ENCODE measurements around the gene IL12RB2.

The IL12RB2 gene

DNA sequence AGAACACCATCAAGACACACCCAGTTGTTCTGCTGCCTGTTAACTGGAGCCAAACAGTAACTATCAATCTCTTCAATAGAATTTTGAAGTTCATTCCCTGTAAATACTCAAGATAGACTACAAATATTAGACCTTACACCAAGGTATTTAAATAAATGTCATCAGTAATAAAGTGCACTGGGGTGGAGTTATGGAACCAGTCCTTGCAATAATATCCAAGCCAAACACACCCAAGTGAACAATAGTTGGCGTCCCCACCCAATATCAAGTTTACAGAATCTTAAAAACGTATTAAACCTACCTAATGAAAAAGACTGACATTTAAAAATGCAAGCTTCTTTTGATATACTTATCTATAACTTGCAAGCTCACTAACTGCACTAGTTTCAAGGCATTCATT, 119.8 kb downstream of the IL12RB2 start:
- H3F3A ChIP-seq (ENCODE audit: insufficient read depth, low read length), result peaks cover 22% of the 10 kb centered on the region
- H3K4me3 ChIP-seq (ENCODE audit: low read length), result peak overlapping the region; percentile 98
- peak overlapping the region; percentile 95; the same call in 1 of the 2 replicates for H3K9ac ChIP-seq (ENCODE audit: low read length)
- peaks cover 28% of the 10 kb centered on the region for H3K4me1 ChIP-seq (ENCODE audit: low read length)
- peaks cover 18% of the 10 kb centered on the region for H3K36me3 ChIP-seq (replicated peaks; ENCODE audit: insufficient read depth, low read length)
- no peak for DNase-seq
- H3K9me3 ChIP-seq (replicated peaks; ENCODE audit: insufficient read depth, low read length), result no peaks in the 10 kb centered on the region
- TF ChIP-seq, protein P1, sequence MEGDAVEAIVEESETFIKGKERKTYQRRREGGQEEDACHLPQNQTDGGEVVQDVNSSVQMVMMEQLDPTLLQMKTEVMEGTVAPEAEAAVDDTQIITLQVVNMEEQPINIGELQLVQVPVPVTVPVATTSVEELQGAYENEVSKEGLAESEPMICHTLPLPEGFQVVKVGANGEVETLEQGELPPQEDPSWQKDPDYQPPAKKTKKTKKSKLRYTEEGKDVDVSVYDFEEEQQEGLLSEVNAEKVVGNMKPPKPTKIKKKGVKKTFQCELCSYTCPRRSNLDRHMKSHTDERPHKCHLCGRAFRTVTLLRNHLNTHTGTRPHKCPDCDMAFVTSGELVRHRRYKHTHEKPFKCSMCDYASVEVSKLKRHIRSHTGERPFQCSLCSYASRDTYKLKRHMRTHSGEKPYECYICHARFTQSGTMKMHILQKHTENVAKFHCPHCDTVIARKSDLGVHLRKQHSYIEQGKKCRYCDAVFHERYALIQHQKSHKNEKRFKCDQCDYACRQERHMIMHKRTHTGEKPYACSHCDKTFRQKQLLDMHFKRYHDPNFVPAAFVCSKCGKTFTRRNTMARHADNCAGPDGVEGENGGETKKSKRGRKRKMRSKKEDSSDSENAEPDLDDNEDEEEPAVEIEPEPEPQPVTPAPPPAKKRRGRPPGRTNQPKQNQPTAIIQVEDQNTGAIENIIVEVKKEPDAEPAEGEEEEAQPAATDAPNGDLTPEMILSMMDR (IDR thresholded peaks at IDR 0.05; ENCODE audit: low read length), result no peak
- no peak for TF ChIP-seq EZH2phosphoT487 (IDR thresholded peaks at IDR 0.05; ENCODE audit: low read length)
- no peak for TF ChIP-seq EZH2 (optimal IDR thresholded peaks at IDR 0.05; ENCODE audit: low read depth, low read length)
- H2AFZ ChIP-seq (ENCODE audit: low read length), result no peak overlapping the region
- H3K79me2 ChIP-seq (ENCODE audit: low read length), result peaks cover 86% of the 10 kb centered on the region
- peak overlapping the region; percentile 79 for H3K4me2 ChIP-seq (ENCODE audit: low read depth, low read length)
- no peak overlapping the region for H3K27ac ChIP-seq (ENCODE audit: low read length)
- H3K9me2 ChIP-seq (replicated peaks; ENCODE audit: insufficient read depth, low read length), result no peaks in the 10 kb centered on the region
- H4K20me1 ChIP-seq (ENCODE audit: insufficient read depth, low read length), result peaks cover 61% of the 10 kb centered on the region
- no peaks in the 10 kb centered on the region for H3K27me3 ChIP-seq (replicated peaks; ENCODE audit: insufficient read depth, low read length)

DNA sequence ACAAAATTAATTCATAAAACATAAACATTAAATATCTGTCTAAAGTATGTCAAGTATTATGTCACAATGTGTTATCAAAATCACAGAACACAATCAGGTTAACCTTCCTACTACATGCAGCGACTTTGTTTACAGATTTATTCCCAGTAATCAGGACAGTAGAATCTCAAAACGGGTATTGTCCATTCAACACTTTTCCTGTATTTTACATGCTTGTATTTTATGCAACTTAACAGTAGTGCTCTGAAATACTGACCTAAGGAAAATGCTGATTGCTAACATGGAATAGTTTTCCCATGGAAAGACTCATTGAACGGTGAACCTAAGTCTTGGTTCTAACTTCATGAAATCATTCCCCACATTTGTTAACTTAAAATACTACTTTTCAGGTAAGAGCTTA, 120.3 kb downstream of the IL12RB2 start:
- Histone ChIP-seq H3K4me1 (ENCODE audit: low read length) (peaks cover 28% of the 10 kb centered on the region), H3K9ac (ENCODE audit: low read length) (peak overlapping the region; percentile 95), H3K9me3 (replicated peaks; ENCODE audit: insufficient read depth, low read length) (no peaks in the 10 kb centered on the region), H3K9me2 (replicated peaks; ENCODE audit: insufficient read depth, low read length) (no peaks in the 10 kb centered on the region), H4K20me1 (ENCODE audit: insufficient read depth, low read length) (peaks cover 60% of the 10 kb centered on the region), H3F3A (ENCODE audit: insufficient read depth, low read length) (peaks cover 22% of the 10 kb centered on the region), H3K4me2 (ENCODE audit: low read depth, low read length) (peak overlapping the region; percentile 79), H3K36me3 (replicated peaks; ENCODE audit: insufficient read depth, low read length) (peaks cover 18% of the 10 kb centered on the region), H2AFZ (ENCODE audit: low read length) (no peak overlapping the region), H3K79me2 (ENCODE audit: low read length) (peaks cover 81% of the 10 kb centered on the region), H3K27ac (ENCODE audit: low read length) (no peak overlapping the region), H3K27me3 (replicated peaks; ENCODE audit: insufficient read depth, low read length) (no peaks in the 10 kb centered on the region), H3K4me3 (ENCODE audit: low read length) (peak overlapping the region; percentile 98)
- TF ChIP-seq, protein P1 (IDR thresholded peaks at IDR 0.05; ENCODE audit: low read length), result no peak
- no peak for TF ChIP-seq EZH2 (optimal IDR thresholded peaks at IDR 0.05; ENCODE audit: low read depth, low read length)
- no peak for TF ChIP-seq EZH2phosphoT487 (IDR thresholded peaks at IDR 0.05; ENCODE audit: low read length)
- DNase-seq, result no peak

DNA sequence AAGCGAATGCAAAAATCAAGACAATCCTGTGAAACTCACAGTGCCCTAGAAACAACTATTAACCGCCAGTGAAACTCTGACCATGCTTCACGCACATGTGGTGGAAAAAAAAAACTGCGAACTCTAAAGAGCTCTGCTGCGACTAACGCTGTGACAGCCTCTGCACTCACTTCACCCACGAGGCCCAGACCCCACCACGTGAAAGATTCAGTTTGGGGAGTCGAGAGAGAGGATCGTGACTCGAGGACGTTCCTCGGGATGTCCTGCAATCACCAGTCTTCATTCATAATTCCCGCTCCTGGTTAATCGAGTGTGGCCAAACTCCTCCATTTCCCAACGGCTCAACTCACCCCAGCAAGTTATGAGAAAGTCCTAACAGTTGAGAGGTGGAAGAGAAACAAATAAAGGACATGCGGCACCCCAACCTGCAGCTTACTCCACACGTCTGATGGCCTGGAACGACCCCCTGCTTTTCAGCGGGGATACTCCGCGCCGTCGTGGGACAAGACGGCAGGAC, 121.4 kb downstream of the IL12RB2 start:
- Histone ChIP-seq H3K36me3 (replicated peaks; ENCODE audit: insufficient read depth, low read length) (peaks cover 12% of the 10 kb centered on the region), H3F3A (ENCODE audit: insufficient read depth, low read length) (peaks cover 22% of the 10 kb centered on the region), H3K4me2 (ENCODE audit: low read depth, low read length) (peak overlapping the region; percentile 79), H3K79me2 (ENCODE audit: low read length) (peaks cover 70% of the 10 kb centered on the region), H3K27me3 (replicated peaks; ENCODE audit: insufficient read depth, low read length) (no peaks in the 10 kb centered on the region), H3K9me2 (replicated peaks; ENCODE audit: insufficient read depth, low read length) (no peaks in the 10 kb centered on the region), H2AFZ (ENCODE audit: low read length) (no peak overlapping the region), H4K20me1 (ENCODE audit: insufficient read depth, low read length) (peaks cover 49% of the 10 kb centered on the region), H3K4me3 (ENCODE audit: low read length) (peak overlapping the region; percentile 98), H3K9me3 (replicated peaks; ENCODE audit: insufficient read depth, low read length) (no peaks in the 10 kb centered on the region), H3K4me1 (ENCODE audit: low read length) (peaks cover 28% of the 10 kb centered on the region), H3K9ac (ENCODE audit: low read length) (peak overlapping the region; percentile 95), H3K27ac (ENCODE audit: low read length) (peak overlapping the region; percentile 94)
- peak; percentile 61 for DNase-seq
- TF ChIP-seq EZH2phosphoT487 (IDR thresholded peaks at IDR 0.05; ENCODE audit: low read length), result no peak
- TF ChIP-seq, protein P1 (IDR thresholded peaks at IDR 0.05; ENCODE audit: low read length), result no peak
- TF ChIP-seq EZH2 (optimal IDR thresholded peaks at IDR 0.05; ENCODE audit: low read depth, low read length), result no peak

Measured in MM.1S (cell line).